ENCODE results near the gene SUGCT. TPM values are rescaled to one million over a fixed set of nuclear protein-coding genes. Genes with fewer than 3 reads are reported as not detected.

Gene SUGCT
- total RNA-seq, 3 donors from 2014 or later: 2.3 to 4.5 (median 4.0) TPM

- no peak for TF ChIP-seq CTCF (IDR thresholded peaks at IDR 0.05)
- TF ChIP-seq POLR2A (IDR thresholded peaks at IDR 0.05): no peak
- TF ChIP-seq POLR2AphosphoS5 (IDR thresholded peaks at IDR 0.05): no peak
- Histone ChIP-seq H3K9me3 (no peaks in the 10 kb centered on the region), H3K4me3 (no peak overlapping the region), H3K27me3 (no peaks in the 10 kb centered on the region), H3K27ac (no peak overlapping the region), H3K4me1 (no peaks in the 10 kb centered on the region), H3K36me3 (no peaks in the 10 kb centered on the region)
- no peak for DNase-seq (ENCODE audit: low spot score in 2 of 2)
- intact Hi-C loops (cut with DNase I; ENCODE audit: low total_unique reads): no loop called here
Observed at GRCh38 chr7:40530292-40530691, 395.5 kb downstream of the SUGCT start.

- Histone ChIP-seq H3K36me3 (no peaks in the 10 kb centered on the region), H3K4me1 (no peaks in the 10 kb centered on the region), H3K4me3 (no peak overlapping the region), H3K27me3 (no peaks in the 10 kb centered on the region), H3K9me3 (no peaks in the 10 kb centered on the region), H3K27ac (no peak overlapping the region)
- TF ChIP-seq POLR2AphosphoS5 (IDR thresholded peaks at IDR 0.05) (no peak), POLR2A (IDR thresholded peaks at IDR 0.05) (no peak), CTCF (IDR thresholded peaks at IDR 0.05) (no peak)
- no peak for DNase-seq (ENCODE audit: low spot score in 2 of 2)
- intact Hi-C loops (cut with DNase I; ENCODE audit: low total_unique reads): no loop called here
Observed at GRCh38 chr7:40531956-40532355, 397.2 kb downstream of the SUGCT start.

- DNase-seq (ENCODE audit: low spot score in 2 of 2): no peak
- TF ChIP-seq POLR2A (IDR thresholded peaks at IDR 0.05): no peak
- no peak for TF ChIP-seq CTCF (IDR thresholded peaks at IDR 0.05)
- no peak for TF ChIP-seq POLR2AphosphoS5 (IDR thresholded peaks at IDR 0.05)
- intact Hi-C loops (cut with DNase I; ENCODE audit: low total_unique reads): no loop called here
Observed at GRCh38 chr7:40535678-40536077, 400.9 kb downstream of the SUGCT start.

GRCh38 chr7:40536421-40536820, 401.6 kb downstream of the SUGCT start:
- Histone ChIP-seq H3K27ac (no peak overlapping the region), H3K36me3 (no peaks in the 10 kb centered on the region), H3K4me1 (no peaks in the 10 kb centered on the region), H3K4me3 (no peak overlapping the region), H3K27me3 (no peaks in the 10 kb centered on the region), H3K9me3 (no peaks in the 10 kb centered on the region)
- no peak for DNase-seq (ENCODE audit: low spot score in 2 of 2)
- intact Hi-C loops (cut with DNase I; ENCODE audit: low total_unique reads): no loop called here
- no peak for TF ChIP-seq POLR2A (IDR thresholded peaks at IDR 0.05)
- TF ChIP-seq POLR2AphosphoS5 (IDR thresholded peaks at IDR 0.05): no peak
- TF ChIP-seq CTCF (IDR thresholded peaks at IDR 0.05): no peak

More at GRCh38 chr7:40535678-40536077, 400.9 kb downstream of the SUGCT start:
- Histone ChIP-seq H3K4me3 (no peak overlapping the region), H3K36me3 (no peaks in the 10 kb centered on the region), H3K9me3 (no peaks in the 10 kb centered on the region), H3K4me1 (no peaks in the 10 kb centered on the region), H3K27ac (no peak overlapping the region), H3K27me3 (no peaks in the 10 kb centered on the region)

GRCh38 chr7:40538281-40538680, 403.5 kb downstream of the SUGCT start:
- DNase-seq (ENCODE audit: low spot score in 2 of 2): no peak
- no peaks in the 10 kb centered on the region for H3K27me3 ChIP-seq
- TF ChIP-seq CTCF (IDR thresholded peaks at IDR 0.05) (no peak), POLR2AphosphoS5 (IDR thresholded peaks at IDR 0.05) (no peak), POLR2A (IDR thresholded peaks at IDR 0.05) (no peak)
- no peak overlapping the region for H3K4me3 ChIP-seq
- H3K9me3 ChIP-seq: no peaks in the 10 kb centered on the region
- H3K36me3 ChIP-seq: no peaks in the 10 kb centered on the region
- no peaks in the 10 kb centered on the region for H3K4me1 ChIP-seq
- intact Hi-C loops (cut with DNase I; ENCODE audit: low total_unique reads): no loop called here
- H3K27ac ChIP-seq: no peak overlapping the region
